ENCODE results near the gene PCOLCE2. TPM values are rescaled to one million over a fixed set of nuclear protein-coding genes. Genes with fewer than 3 reads are reported as not detected.

PCOLCE2 gene
- total RNA-seq, 4 donors from 2014 or later: 3.1 to 37.8 (median 14.5) TPM

GRCh38 chr3:142784228-142784627 is 104.7 kb downstream of the PCOLCE2 start:
- WGBS, 2 donors: 44 to 48% methylated on average over 1 of the region's 1 CpG
- intact Hi-C loops (cut with DNase I): no loop called here
- peaks cover 0 to 2% of the 10 kb centered on the region in 2 donors for H3K36me3 ChIP-seq
- no peaks in the 10 kb centered on the region for H3K4me1 ChIP-seq
- no peak overlapping the region for H3K27ac ChIP-seq
- DNase-seq: no peak
- no peaks in the 10 kb centered on the region for H3K27me3 ChIP-seq
- TF ChIP-seq CTCF (IDR thresholded peaks at IDR 0.05) (no peak), POLR2A (IDR thresholded peaks at IDR 0.05) (no peak)
- no peaks in the 10 kb centered on the region for H3K9me3 ChIP-seq
- H3K4me3 ChIP-seq (replicated peaks in 1 of 3): no peak overlapping the region

- Histone ChIP-seq H3K9me3 (no peaks in the 10 kb centered on the region), H3K4me1 (no peaks in the 10 kb centered on the region), H3K27me3 (no peaks in the 10 kb centered on the region), H3K27ac (no peak overlapping the region), H3K36me3 (peaks cover 0 to 2% of the 10 kb centered on the region in 2 donors), H3K4me3 (replicated peaks in 1 of 3) (no peak overlapping the region)
- 93 to 97% methylated on average over 2 of the region's 2 CpGs for WGBS, 2 donors
- no peak for DNase-seq
- intact Hi-C loops (cut with DNase I): no loop called here
- TF ChIP-seq CTCF (IDR thresholded peaks at IDR 0.05): no peak
- no peak for TF ChIP-seq POLR2A (IDR thresholded peaks at IDR 0.05)
Observed at GRCh38 chr3:142782616-142783015, 106.3 kb downstream of the PCOLCE2 start.

- intact Hi-C loops (cut with DNase I): no loop called here
Observed at GRCh38 chr3:142779591-142779990, 109.3 kb downstream of the PCOLCE2 start.

GRCh38 chr3:142778541-142778940 is 110.3 kb downstream of the PCOLCE2 start:
- 87 to 95% methylated on average over 2 of the region's 2 CpGs for WGBS, 2 donors
- no peaks in the 10 kb centered on the region for H3K9me3 ChIP-seq
- no peak overlapping the region for H3K27ac ChIP-seq
- no peaks in the 10 kb centered on the region for H3K36me3 ChIP-seq
- TF ChIP-seq POLR2A (IDR thresholded peaks at IDR 0.05) (no peak), CTCF (IDR thresholded peaks at IDR 0.05) (no peak)
- H3K4me3 ChIP-seq (replicated peaks in 1 of 3): no peak overlapping the region
- DNase-seq: no peak
- no peaks in the 10 kb centered on the region for H3K27me3 ChIP-seq
- intact Hi-C loops (cut with DNase I): no loop called here
- H3K4me1 ChIP-seq: no peaks in the 10 kb centered on the region

More at GRCh38 chr3:142779591-142779990, 109.3 kb downstream of the PCOLCE2 start:
- H3K27me3 ChIP-seq: no peaks in the 10 kb centered on the region
- no peak overlapping the region for H3K4me3 ChIP-seq (replicated peaks in 1 of 3)
- H3K9me3 ChIP-seq: no peaks in the 10 kb centered on the region
- no peaks in the 10 kb centered on the region for H3K4me1 ChIP-seq
- TF ChIP-seq POLR2A (IDR thresholded peaks at IDR 0.05) (no peak), CTCF (IDR thresholded peaks at IDR 0.05) (no peak)
- no peaks in the 10 kb centered on the region for H3K36me3 ChIP-seq
- no peak overlapping the region for H3K27ac ChIP-seq
- DNase-seq: no peak

GRCh38 chr3:142777927-142778326 is 111.0 kb downstream of the PCOLCE2 start:
- Histone ChIP-seq H3K4me1 (no peaks in the 10 kb centered on the region), H3K27ac (no peak overlapping the region), H3K9me3 (no peaks in the 10 kb centered on the region), H3K36me3 (no peaks in the 10 kb centered on the region), H3K4me3 (replicated peaks in 1 of 3) (no peak overlapping the region), H3K27me3 (no peaks in the 10 kb centered on the region)
- TF ChIP-seq POLR2A (IDR thresholded peaks at IDR 0.05): no peak
- no peak for TF ChIP-seq CTCF (IDR thresholded peaks at IDR 0.05)
- DNase-seq: no peak
- intact Hi-C loops (cut with DNase I): no loop called here

All from thyroid gland (tissue), 4 donors.